ENCODE results near the gene DTD2.
A peak's percentile ranks its signal among the peaks of the same experiment; 100 is the strongest.
"Not testable (repeated sequence)": the region's sequence is repeated elsewhere in the genome, so short reads cannot be mapped to it uniquely, and the experiment has no call there.

The DTD2 gene

DNA sequence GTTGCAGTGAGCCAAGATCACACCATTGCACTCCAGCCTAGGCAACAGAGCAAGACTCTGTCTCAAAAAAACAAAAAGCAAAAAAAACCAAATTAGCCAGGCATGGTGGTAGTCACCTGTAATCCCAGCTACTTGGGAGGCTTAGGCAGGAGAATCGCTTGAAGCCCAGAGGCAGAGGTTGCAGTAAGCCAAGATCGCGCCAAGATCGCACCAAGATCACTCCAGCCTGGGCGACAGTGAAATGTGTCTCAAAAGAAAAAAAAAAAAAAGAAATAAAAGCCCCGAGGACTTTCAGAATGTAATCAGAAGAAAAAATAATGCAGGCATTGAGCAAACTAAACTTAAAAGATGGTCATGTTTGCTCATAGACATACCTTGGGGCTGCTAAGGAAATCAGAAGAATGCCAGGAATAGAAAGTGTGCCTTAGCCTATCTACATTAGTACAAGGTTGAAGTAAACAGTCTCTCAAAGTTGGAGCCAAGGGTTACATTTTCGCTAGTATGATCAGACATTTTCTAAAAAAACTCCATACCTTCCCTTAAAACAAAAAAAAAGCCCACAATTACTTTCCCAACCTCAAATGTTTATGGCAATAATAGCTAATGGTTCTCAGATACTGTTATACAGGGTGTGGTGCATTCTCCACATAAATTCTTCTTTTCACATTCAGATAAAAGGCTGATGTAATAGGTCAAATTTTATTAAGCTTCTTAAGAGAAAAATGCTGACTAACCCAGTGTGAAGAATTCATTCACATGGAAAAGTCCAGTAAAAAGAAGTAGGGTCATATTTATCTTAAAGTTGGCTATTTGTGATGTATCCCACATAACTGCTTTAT lies 15.8 kb downstream of the DTD2 start:
- DNase-seq = no peak

DNA sequence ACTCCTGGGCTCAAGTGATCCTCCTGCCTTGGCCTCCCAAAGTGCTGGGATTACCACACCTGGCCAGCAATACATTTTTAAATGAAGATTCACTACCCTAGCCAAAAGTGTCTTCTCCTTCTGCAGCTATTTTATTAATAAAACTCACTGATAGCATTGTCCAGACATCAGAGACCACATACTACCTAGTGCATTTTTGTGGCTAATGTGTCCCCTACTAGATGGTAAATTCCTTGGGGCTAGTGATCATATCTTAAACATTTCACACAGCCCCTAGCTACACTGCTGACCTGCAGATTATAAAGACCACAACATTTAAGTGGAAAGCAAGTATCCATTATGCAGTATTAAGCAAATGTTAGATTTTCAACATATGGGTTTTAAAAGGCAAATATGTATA lies 17.0 kb downstream of the DTD2 start:
- DNase-seq = no peak

DNA sequence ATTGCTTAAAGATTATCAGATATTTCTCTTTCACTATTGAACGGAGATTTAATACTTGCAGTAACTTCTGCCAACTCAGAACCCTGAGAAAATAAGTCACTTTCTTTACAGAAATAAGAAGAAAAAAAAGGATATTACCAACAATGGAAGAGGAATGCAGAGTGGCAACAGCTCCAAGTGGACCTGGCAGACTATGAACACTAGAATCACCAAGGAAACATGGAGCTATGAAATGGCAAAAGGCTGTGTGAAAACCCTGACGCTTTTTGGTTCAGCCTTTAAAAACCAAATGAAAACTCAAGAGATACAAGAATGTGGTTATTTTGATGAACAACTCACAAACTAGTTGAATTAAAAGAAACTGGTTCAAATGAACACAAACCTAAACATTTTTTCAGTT lies 17.7 kb downstream of the DTD2 start:
- no peak for DNase-seq

- DNase-seq = not testable (repeated sequence)
Measured at GRCh38 chr14:31437045-31437691, 20.1 kb downstream of the DTD2 start.

- no peak for DNase-seq
Measured at GRCh38 chr14:31435276-31435675, 22.0 kb downstream of the DTD2 start.

DNA sequence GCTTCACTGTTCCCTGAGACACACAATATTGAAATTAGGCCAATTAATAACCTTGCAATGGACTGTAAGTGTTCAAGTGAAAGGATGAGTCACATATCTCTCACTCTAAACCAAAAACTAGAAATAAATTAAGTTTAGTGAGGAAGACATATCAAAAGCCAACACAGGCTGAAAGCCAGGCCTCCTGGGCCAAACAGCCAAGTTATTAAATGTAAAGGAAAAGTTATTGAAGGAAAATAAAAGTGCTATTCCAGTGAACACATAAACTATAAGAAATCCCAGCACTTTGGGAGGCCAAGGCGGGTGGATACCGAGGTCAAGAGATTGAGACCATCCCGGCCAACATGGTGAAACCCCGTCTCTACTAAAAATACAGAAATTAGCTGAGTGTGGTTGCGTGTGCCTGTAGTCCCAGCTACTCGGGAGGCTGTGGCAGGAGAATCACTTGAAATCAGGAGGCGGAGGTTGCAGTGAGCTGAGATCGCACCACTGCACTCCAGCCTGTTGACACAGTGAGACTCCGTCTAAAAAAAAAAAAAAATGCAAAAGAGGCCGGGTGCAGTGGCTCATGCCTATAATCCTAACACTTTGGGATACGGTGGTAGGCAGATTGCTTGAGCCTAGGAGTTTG lies 26.6 kb downstream of the DTD2 start:
- no peak for DNase-seq

GRCh38 chr14:31429791-31430190 lies 27.5 kb downstream of the DTD2 start:
- DNase-seq = no peak

GRCh38 chr14:31428011-31428410 lies 29.3 kb downstream of the DTD2 start:
- DNase-seq = no peak

GRCh38 chr14:31426663-31427062 lies 30.6 kb downstream of the DTD2 start:
- no peak for DNase-seq

GRCh38 chr14:31425905-31426304 lies 31.4 kb downstream of the DTD2 start:
- DNase-seq = no peak

- no peak for DNase-seq
Measured at GRCh38 chr14:31421200-31421599, 36.1 kb downstream of the DTD2 start.

- peak; percentile 90 for DNase-seq
Measured at GRCh38 chr14:31420319-31421111, 36.8 kb downstream of the DTD2 start, which contains the start of gene HEATR5A. Gene HEATR5A (minus strand): TSS chr14:31420550. CDS start chr14:31402975, 17,575 bp downstream.

DNA sequence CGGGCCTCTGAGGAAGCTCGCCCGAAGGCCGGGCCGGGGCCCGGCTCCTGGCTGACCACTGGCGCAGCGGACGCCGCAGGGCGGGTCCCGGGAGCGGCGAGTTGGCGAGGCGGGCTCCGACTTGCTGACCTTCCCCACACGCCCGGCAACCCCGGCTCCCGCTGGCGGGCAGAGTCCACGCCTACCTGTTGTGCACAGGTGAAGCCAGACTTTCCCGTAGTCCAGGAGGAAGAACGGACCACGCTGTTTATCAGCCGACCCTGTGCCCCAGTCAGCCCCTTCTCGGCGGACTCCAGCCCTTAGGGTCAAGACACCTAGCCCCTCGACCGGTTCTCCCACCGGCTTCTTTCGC lies 37.4 kb downstream of the DTD2 start:
- DNase-seq = peak; percentile 28

- no peak for DNase-seq
Measured at GRCh38 chr14:31419179-31419966, 37.9 kb downstream of the DTD2 start.

- no peak for DNase-seq
Measured at GRCh38 chr14:31418440-31418839, 38.9 kb downstream of the DTD2 start.

DNA sequence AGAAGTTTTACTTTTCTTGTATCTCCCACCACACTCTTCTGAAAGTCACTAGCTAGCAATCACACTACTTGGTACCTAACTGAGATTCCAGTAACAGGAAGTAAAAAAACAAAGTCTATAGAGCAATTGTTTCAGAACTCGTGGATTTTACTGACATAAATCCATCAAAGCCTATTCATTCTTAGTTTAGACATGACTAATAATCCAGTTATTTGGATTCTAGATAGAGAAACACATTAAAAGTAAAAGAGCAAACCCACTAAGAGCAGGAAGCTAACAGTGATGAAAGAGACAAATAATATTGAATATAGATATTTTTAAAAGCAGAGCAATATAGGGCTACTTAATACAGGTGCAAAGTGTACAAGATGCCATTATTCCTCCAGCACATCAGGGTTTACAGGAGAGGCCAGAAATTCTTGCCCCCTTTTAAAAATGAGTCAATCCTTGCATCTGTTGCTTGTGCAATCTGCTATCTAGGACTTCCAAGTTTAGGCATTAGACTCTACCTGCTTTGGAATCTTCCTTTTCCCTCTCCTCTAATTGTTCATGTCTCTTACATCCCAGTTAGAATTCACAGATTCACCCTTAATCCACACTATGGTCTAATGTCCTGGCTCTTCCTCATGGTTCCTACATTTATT lies 43.0 kb downstream of the DTD2 start:
- no peak for DNase-seq

DNA sequence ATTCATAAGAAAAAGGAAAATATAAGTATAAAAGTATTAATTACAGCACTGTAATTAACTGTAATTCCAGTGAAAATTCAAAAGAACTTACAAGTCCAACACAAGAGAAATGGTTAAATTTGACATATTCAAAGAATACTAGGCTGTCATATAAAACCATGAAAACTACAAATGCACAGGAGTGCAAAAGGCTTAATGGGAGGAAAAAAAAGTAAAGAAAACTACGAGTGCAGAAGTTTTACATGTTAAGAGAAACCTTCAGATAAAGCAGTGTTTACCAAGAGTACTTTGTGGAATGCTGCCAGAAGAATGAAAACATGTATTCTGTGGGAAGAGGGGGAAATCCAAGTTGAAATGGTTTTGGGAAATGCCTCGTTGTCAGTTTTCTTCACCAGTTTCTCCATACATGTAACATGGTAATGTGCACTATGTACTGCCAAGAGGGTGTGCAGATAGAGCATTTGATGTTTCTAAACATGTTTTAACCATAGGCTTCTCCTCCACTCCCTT lies 46.0 kb downstream of the DTD2 start:
- DNase-seq = no peak

DNA sequence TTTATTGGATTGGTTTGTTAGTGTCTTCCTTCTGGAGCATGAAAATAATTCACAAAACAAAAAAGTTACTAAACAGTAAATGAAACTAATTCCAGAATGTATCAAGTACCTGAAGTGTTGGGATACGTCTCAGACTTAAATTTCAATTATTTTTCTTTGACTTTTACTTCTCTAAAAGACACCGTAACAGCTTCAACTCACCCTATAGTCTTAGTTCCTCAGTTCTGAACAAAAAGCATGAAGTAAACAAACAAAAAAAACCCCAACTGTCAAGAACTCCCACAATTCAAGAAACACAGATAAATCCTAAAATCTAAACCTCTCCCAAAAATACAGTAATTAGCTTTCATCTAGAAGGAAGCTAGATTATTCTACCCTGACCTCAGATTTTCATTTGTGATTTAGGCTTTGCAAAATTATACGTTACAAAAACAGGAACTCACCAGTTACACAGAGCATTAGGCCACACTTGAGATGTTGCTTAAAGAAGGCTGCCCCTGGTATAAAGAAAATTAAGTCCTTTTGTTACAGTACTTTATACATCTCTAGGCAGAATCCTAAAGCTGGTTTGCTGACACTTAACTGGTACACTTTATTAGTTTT lies 47.2 kb downstream of the DTD2 start:
- no peak for DNase-seq

GRCh38 chr14:31408421-31408820 lies 48.9 kb downstream of the DTD2 start:
- no peak for DNase-seq

DNA sequence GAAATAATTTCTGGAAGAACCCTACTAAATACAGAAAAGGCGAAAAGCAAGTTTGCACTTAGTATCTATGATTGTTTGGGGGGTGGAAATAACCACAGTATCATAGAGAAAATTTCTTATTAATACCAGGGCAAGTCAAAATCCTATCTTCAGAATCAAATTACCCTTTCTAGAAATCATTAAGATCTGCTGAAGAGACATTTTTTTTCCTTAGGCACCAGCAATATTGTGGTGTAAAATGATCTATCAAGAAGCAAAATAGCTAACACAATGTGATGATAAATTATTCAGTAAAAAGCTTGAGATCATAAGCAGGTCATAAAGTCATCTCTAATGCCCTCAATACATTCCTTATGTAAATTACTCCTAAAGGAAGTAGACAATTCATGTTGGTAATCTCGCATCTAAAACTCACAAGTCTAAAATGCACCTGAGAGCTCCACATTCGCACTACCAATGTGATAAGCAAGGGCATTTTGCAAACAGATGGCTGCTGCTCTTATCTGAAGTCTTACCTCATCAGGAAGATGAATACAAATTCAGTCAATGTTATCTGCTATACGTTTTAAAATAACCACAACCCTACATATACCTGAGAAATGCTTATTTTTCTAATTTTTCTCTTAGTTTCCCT lies 51.6 kb downstream of the DTD2 start:
- DNase-seq = no peak

DNA sequence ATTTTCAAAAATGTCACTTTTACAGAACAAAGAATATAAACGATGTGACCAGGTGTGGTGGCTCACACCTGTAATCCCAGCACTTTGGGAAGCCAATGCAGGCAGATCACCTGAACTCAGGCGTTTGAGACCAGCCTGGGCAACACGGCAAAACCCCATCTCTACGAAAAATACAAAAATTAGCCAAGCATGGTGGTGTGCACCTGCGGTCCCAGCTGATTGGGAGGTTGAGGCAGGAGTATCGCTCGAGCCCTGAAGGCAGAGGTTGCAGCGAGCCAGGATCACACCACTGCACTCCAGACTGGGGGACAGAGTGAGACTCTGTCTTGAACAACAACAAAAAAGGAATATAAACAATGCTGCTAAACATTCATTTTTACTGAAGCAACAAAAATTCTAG lies 52.2 kb downstream of the DTD2 start:
- no peak for DNase-seq

Data from NCI-H1092 (cell line).